AG09309 (cell line): ENCODE results near the gene PSKH1.

Experiments used
- DNase-seq: peaks from one replicate; pipeline ENCODE4 v3.0.0-alpha.2; 2010; ENCODE audit warnings: low read depth
- H3K4me3 ChIP-seq: 2 replicates; pipeline ENCODE4 v1.5.1; 2011; ENCODE audit warnings: mild to moderate bottlenecking, low read depth, low read length, moderate library complexity; ENCODE audit not compliant: control insufficient read depth
- CTCF ChIP-seq: IDR thresholded peaks from 2 replicates; pipeline ENCODE4 v1.5.1; 2011; ENCODE audit warnings: mild to moderate bottlenecking, low read depth, low read length, inconsistent platforms; ENCODE audit not compliant: insufficient read depth, control insufficient read depth; ENCODE audit errors: missing control alignments

The PSKH1 gene

GRCh38 chr16:67923414-67924116 lies 30.5 kb downstream of the PSKH1 start:
- H3K4me3 ChIP-seq, result no peak overlapping the region
- no peak for DNase-seq
- TF ChIP-seq CTCF, result no peak

GRCh38 chr16:67924140-67924906 lies 31.3 kb downstream of the PSKH1 start:
- no peak for DNase-seq
- no peak overlapping the region for H3K4me3 ChIP-seq
- TF ChIP-seq CTCF, result no peak

GRCh38 chr16:67926181-67926750 lies 33.2 kb downstream of the PSKH1 start:
- DNase-seq, result no peak
- TF ChIP-seq CTCF, result no peak
- H3K4me3 ChIP-seq, result no peak overlapping the region

GRCh38 chr16:67927131-67927941 lies 34.3 kb downstream of the PSKH1 start:
- TF ChIP-seq CTCF, result no peak
- DNase-seq, result no peak
- H3K4me3 ChIP-seq, result no peak overlapping the region

- TF ChIP-seq CTCF, result no peak
- no peak overlapping the region for H3K4me3 ChIP-seq
- DNase-seq, result no peak
Observed at GRCh38 chr16:67928147-67928546, 35.1 kb downstream of the PSKH1 start.
